Neural cell (in vitro differentiated cells): ENCODE data around the gene DBN1.

ENCODE experiments used
- CTCF ChIP-seq: fragments of 450-650 bp; IDR thresholded peaks from 2 replicates; pipeline ENCODE4 v1.5.1; 2014; ENCODE audit warnings: antibody characterized with exemption, mild to moderate bottlenecking, moderate library complexity; ENCODE audit not compliant: poor library complexity, severe bottlenecking
- EZH2 ChIP-seq: fragments of 200-600, 300-800 bp; shearing (Covaris generic), sonication (generic); IDR thresholded peaks from 2 replicates; pipeline ENCODE4 v1.6.1; 2014; ENCODE audit warnings: antibody characterized with exemption, low read length, borderline replicate concordance, mild to moderate bottlenecking; ENCODE audit not compliant: insufficient read depth, poor library complexity, severe bottlenecking
- MXI1 ChIP-seq: fragments of 450-650 bp; conservative IDR thresholded peaks from 2 replicates; pipeline ENCODE4 v1.6.1; 2014; ENCODE audit warnings: antibody characterized with exemption, mild to moderate bottlenecking; ENCODE audit not compliant: poor library complexity, severe bottlenecking
- TAF1 ChIP-seq: IDR thresholded peaks from 2 replicates; pipeline ENCODE4 v1.6.1; 2012; ENCODE audit warnings: low read depth

DNA sequence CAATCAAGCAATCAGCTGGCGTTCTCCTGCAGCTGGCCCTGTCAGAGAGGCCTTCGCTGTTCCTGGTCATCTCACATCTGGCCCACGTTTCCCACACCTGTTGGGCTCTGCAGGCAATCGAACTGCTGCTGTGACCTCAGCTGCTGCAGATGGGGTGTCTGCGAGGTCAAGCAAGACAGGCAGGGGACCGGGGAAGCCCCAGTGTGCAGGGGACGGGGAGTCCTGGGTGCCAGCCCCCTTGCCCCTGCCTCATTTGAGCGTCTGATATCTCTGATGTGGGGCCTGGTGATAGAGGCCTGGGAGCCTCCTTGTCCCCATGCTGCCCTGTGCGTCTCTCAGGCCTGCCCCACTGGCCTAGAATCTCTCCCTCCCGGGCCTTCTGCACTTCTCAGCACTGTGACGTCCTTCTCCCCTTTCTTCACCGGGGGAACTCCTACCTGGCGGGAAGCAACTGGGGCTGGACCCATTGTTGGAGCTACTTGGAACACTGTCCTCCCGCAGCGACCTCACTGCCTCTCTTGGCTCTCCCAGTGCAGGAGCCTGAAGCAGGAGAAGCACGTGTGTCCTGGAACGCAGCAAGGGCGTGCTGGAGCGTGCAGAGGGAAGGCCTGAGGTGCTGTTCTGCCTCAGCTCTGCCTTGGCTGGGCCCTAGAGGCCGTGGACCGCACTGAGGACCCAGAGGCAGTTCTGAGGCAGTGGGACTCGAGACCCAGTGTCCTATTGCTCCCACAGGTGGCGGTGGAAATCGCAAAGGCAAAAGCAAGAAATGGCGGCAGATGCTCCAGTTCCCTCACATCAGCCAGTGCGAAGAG is 43.1 kb downstream of the DBN1 start:
- TF ChIP-seq CTCF, result no peak
- TF ChIP-seq TAF1, result no peak
- no peak for TF ChIP-seq MXI1
- TF ChIP-seq EZH2, result no peak
